Adipocyte (in vitro differentiated cells): ENCODE results near the gene IZUMO2.

ENCODE experiments used
- DNase-seq: peaks from one replicate; pipeline ENCODE4 v3.0.0-alpha.2; 2015; ENCODE audit warnings: low read depth
- H3K27me3 ChIP-seq: replicated peaks from 2 replicates; pipeline ENCODE4 v1.7.0; 2013; ENCODE audit warnings: mild to moderate bottlenecking, low read length, moderate library complexity; ENCODE audit not compliant: control insufficient read depth, insufficient read depth
- H3K36me3 ChIP-seq: 2 replicates; pipeline ENCODE4 v1.7.0; 2013; ENCODE audit warnings: low read length, mild to moderate bottlenecking, moderate library complexity; ENCODE audit not compliant: control insufficient read depth, insufficient read depth, severe bottlenecking
- H3K4me1 ChIP-seq: 2 replicates; pipeline ENCODE4 v1.7.0; 2013; ENCODE audit warnings: mild to moderate bottlenecking, low read length, moderate library complexity; ENCODE audit not compliant: control insufficient read depth, insufficient read depth
- H3K4me3 ChIP-seq: 2 replicates; pipeline ENCODE4 v1.7.0; 2013; ENCODE audit warnings: mild to moderate bottlenecking, low read length, moderate library complexity
- H3K9ac ChIP-seq: 2 replicates; pipeline ENCODE4 v1.7.0; 2013; ENCODE audit warnings: mild to moderate bottlenecking, low read length, moderate library complexity
- H3K9me3 ChIP-seq: 2 replicates; pipeline ENCODE4 v1.7.0; 2013; ENCODE audit warnings: mild to moderate bottlenecking, low read length, moderate library complexity; ENCODE audit not compliant: control insufficient read depth

Gene IZUMO2

GRCh38 chr19:50199259-50199555 is 36.1 kb upstream of the IZUMO2 start:
- H3K9ac ChIP-seq = no peak overlapping the region
- DNase-seq = no peak
- H3K9me3 ChIP-seq = no peaks in the 10 kb centered on the region
- H3K4me1 ChIP-seq = peaks cover 8% of the 10 kb centered on the region
- no peak overlapping the region for H3K4me3 ChIP-seq
- H3K36me3 ChIP-seq = no peaks in the 10 kb centered on the region
- peaks cover 30% of the 10 kb centered on the region for H3K27me3 ChIP-seq

- DNase-seq = no peak
- Histone ChIP-seq H3K27me3 (peaks cover 25% of the 10 kb centered on the region), H3K4me3 (no peak overlapping the region), H3K9me3 (no peaks in the 10 kb centered on the region), H3K36me3 (no peaks in the 10 kb centered on the region), H3K4me1 (peaks cover 8% of the 10 kb centered on the region), H3K9ac (no peak overlapping the region)
Measured at GRCh38 chr19:50198431-50199258, 35.6 kb upstream of the IZUMO2 start.

GRCh38 chr19:50197348-50197747 is 34.3 kb upstream of the IZUMO2 start:
- Histone ChIP-seq H3K4me1 (peaks cover 8% of the 10 kb centered on the region), H3K9ac (no peak overlapping the region), H3K36me3 (no peaks in the 10 kb centered on the region), H3K27me3 (peaks cover 23% of the 10 kb centered on the region), H3K4me3 (no peak overlapping the region), H3K9me3 (no peaks in the 10 kb centered on the region)
- no peak for DNase-seq

GRCh38 chr19:50196322-50196932 is 33.3 kb upstream of the IZUMO2 start:
- no peak overlapping the region for H3K4me3 ChIP-seq
- H3K27me3 ChIP-seq = peaks cover 15% of the 10 kb centered on the region
- peaks cover 8% of the 10 kb centered on the region for H3K4me1 ChIP-seq
- no peak overlapping the region for H3K9ac ChIP-seq
- no peak for DNase-seq
- no peaks in the 10 kb centered on the region for H3K9me3 ChIP-seq
- H3K36me3 ChIP-seq = no peaks in the 10 kb centered on the region

- Histone ChIP-seq H3K4me1 (peaks cover 8% of the 10 kb centered on the region), H3K9ac (no peak overlapping the region), H3K27me3 (peaks cover 10% of the 10 kb centered on the region), H3K4me3 (no peak overlapping the region), H3K36me3 (no peaks in the 10 kb centered on the region), H3K9me3 (no peaks in the 10 kb centered on the region)
- no peak for DNase-seq
Measured at GRCh38 chr19:50195224-50195623, 32.1 kb upstream of the IZUMO2 start.

GRCh38 chr19:50192463-50193211 is 29.6 kb upstream of the IZUMO2 start:
- Histone ChIP-seq H3K4me3 (no peak overlapping the region), H3K9me3 (no peaks in the 10 kb centered on the region), H3K27me3 (peaks cover 10% of the 10 kb centered on the region), H3K4me1 (no peaks in the 10 kb centered on the region), H3K9ac (no peak overlapping the region), H3K36me3 (no peaks in the 10 kb centered on the region)
- no peak for DNase-seq

GRCh38 chr19:50191216-50191615 is 28.1 kb upstream of the IZUMO2 start:
- no peaks in the 10 kb centered on the region for H3K9me3 ChIP-seq
- DNase-seq = no peak
- peaks cover 10% of the 10 kb centered on the region for H3K27me3 ChIP-seq
- no peak overlapping the region for H3K9ac ChIP-seq
- H3K4me1 ChIP-seq = no peaks in the 10 kb centered on the region
- H3K4me3 ChIP-seq = no peak overlapping the region
- no peaks in the 10 kb centered on the region for H3K36me3 ChIP-seq

- Histone ChIP-seq H3K9me3 (no peaks in the 10 kb centered on the region), H3K4me1 (no peaks in the 10 kb centered on the region), H3K9ac (no peak overlapping the region), H3K4me3 (no peak overlapping the region), H3K27me3 (peaks cover 10% of the 10 kb centered on the region), H3K36me3 (no peaks in the 10 kb centered on the region)
- no peak for DNase-seq
Measured at GRCh38 chr19:50190439-50190891, 27.4 kb upstream of the IZUMO2 start.

GRCh38 chr19:50189331-50189730 is 26.2 kb upstream of the IZUMO2 start:
- H3K36me3 ChIP-seq = no peaks in the 10 kb centered on the region
- no peak overlapping the region for H3K4me3 ChIP-seq
- no peak for DNase-seq
- H3K27me3 ChIP-seq = peaks cover 10% of the 10 kb centered on the region
- no peaks in the 10 kb centered on the region for H3K4me1 ChIP-seq
- no peak overlapping the region for H3K9ac ChIP-seq
- H3K9me3 ChIP-seq = no peaks in the 10 kb centered on the region

- Histone ChIP-seq H3K9me3 (no peaks in the 10 kb centered on the region), H3K36me3 (no peaks in the 10 kb centered on the region), H3K9ac (no peak overlapping the region), H3K27me3 (peaks cover 10% of the 10 kb centered on the region), H3K4me3 (no peak overlapping the region), H3K4me1 (no peaks in the 10 kb centered on the region)
- no peak for DNase-seq
Measured at GRCh38 chr19:50187937-50188336, 24.9 kb upstream of the IZUMO2 start.

GRCh38 chr19:50184196-50184595 is 21.1 kb upstream of the IZUMO2 start:
- no peaks in the 10 kb centered on the region for H3K9me3 ChIP-seq
- DNase-seq = no peak
- H3K4me3 ChIP-seq = no peak overlapping the region
- H3K9ac ChIP-seq = no peak overlapping the region
- no peaks in the 10 kb centered on the region for H3K36me3 ChIP-seq
- peaks cover under 1% of the 10 kb centered on the region for H3K27me3 ChIP-seq
- H3K4me1 ChIP-seq = no peaks in the 10 kb centered on the region
